Osteoblast (primary cell): ENCODE results near the gene TPRG1L. TPM values are rescaled to one million over a fixed set of nuclear protein-coding genes. Genes with fewer than 3 reads are reported as not detected.

ENCODE experiments used
- DNase-seq: peaks from one replicate; pipeline ENCODE4 v3.0.0; 2011; ENCODE audit warnings: low spot score, mixed read lengths; ENCODE audit not compliant: insufficient read length; ENCODE audit errors: missing footprints
- H2AFZ ChIP-seq: 2 replicates; pipeline ENCODE4 v1.6.0; 2011; ENCODE audit warnings: mild to moderate bottlenecking, low read length
- H3K27ac ChIP-seq: 2 replicates; pipeline ENCODE4 v1.5.1; 2011; ENCODE audit warnings: mild to moderate bottlenecking, low read depth, low read length, moderate library complexity
- H3K27me3 ChIP-seq: 2 replicates; pipeline ENCODE4 v1.6.0; 2012; ENCODE audit warnings: mild to moderate bottlenecking, control low read depth, inconsistent platforms, low read length, moderate library complexity; ENCODE audit not compliant: insufficient read depth
- H3K36me3 ChIP-seq: 2 replicates; pipeline ENCODE4 v1.5.1; 2011; ENCODE audit warnings: mild to moderate bottlenecking, low read length, control low read depth, moderate library complexity; ENCODE audit not compliant: insufficient read depth
- H3K4me1 ChIP-seq: 2 replicates; pipeline ENCODE4 v1.5.1; 2011; ENCODE audit warnings: mild to moderate bottlenecking, low read length, control low read depth, moderate library complexity; ENCODE audit not compliant: insufficient read depth
- H3K4me2 ChIP-seq: 2 replicates; pipeline ENCODE4 v1.6.0; 2011; ENCODE audit warnings: mild to moderate bottlenecking, low read length; ENCODE audit not compliant: insufficient read depth
- H3K4me3 ChIP-seq: fragments of 200-600 bp; sonication (generic); 3 replicates; pipeline ENCODE4 v1.5.1; 2012; ENCODE audit warnings: mild to moderate bottlenecking, low read length, inconsistent platforms; ENCODE audit not compliant: insufficient read depth
- H3K79me2 ChIP-seq: 2 replicates; pipeline ENCODE4 v1.6.0; 2012; ENCODE audit warnings: mild to moderate bottlenecking, low read length, control low read depth, inconsistent platforms; ENCODE audit not compliant: insufficient read depth
- H3K9me3 ChIP-seq: 2 replicates; pipeline ENCODE4 v1.5.1; 2011; ENCODE audit warnings: low read depth, low read length, control low read depth
- H4K20me1 ChIP-seq: 2 replicates; pipeline ENCODE4 v1.6.0; 2012; ENCODE audit warnings: mild to moderate bottlenecking, low read length, control low read depth; ENCODE audit not compliant: insufficient read depth
- total RNA-seq: library from RNA; depleted of rRNA; stranded (reverse); fragments of >200 nt; gene quantifications from 2 replicates; pipeline ENCODE4 v1.2.3, GENCODE V29; 2012
- TF ChIP-seq, protein P1 (sequence below): IDR thresholded peaks from 2 replicates; pipeline ENCODE4 v1.5.1; 2011; ENCODE audit warnings: mild to moderate bottlenecking, low read depth, low read length, moderate library complexity; ENCODE audit errors: extremely low read depth

TPRG1L gene
- total RNA-seq, 1 donor: 35.8 TPM

- Histone ChIP-seq H4K20me1 (peaks cover 9% of the 10 kb centered on the region), H3K36me3 (peaks cover 20% of the 10 kb centered on the region), H3K27me3 (no peaks in the 10 kb centered on the region), H3K4me1 (peaks cover 20% of the 10 kb centered on the region), H3K79me2 (peaks cover 32% of the 10 kb centered on the region), H3K4me3 (peak overlapping the region; percentile 100), H3K27ac (peak overlapping the region; percentile 69), H3K4me2 (peak overlapping the region; percentile 93), H3K9me3 (no peaks in the 10 kb centered on the region), H2AFZ (peak overlapping the region; percentile 94)
- TF ChIP-seq, protein P1, sequence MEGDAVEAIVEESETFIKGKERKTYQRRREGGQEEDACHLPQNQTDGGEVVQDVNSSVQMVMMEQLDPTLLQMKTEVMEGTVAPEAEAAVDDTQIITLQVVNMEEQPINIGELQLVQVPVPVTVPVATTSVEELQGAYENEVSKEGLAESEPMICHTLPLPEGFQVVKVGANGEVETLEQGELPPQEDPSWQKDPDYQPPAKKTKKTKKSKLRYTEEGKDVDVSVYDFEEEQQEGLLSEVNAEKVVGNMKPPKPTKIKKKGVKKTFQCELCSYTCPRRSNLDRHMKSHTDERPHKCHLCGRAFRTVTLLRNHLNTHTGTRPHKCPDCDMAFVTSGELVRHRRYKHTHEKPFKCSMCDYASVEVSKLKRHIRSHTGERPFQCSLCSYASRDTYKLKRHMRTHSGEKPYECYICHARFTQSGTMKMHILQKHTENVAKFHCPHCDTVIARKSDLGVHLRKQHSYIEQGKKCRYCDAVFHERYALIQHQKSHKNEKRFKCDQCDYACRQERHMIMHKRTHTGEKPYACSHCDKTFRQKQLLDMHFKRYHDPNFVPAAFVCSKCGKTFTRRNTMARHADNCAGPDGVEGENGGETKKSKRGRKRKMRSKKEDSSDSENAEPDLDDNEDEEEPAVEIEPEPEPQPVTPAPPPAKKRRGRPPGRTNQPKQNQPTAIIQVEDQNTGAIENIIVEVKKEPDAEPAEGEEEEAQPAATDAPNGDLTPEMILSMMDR: no peak
- DNase-seq: peak; percentile 81
These were observed 1.2 kb upstream of the TPRG1L start for GRCh38 chr1:3623441-3624199.

- TF ChIP-seq, protein P1: no peak
- peaks cover 9% of the 10 kb centered on the region for H4K20me1 ChIP-seq
- no peaks in the 10 kb centered on the region for H3K9me3 ChIP-seq
- H3K27ac ChIP-seq: peak overlapping the region; percentile 5
- peaks cover 18% of the 10 kb centered on the region for H3K4me1 ChIP-seq
- H3K79me2 ChIP-seq: peaks cover 32% of the 10 kb centered on the region
- H3K4me3 ChIP-seq: peak overlapping the region; percentile 100
- peak; percentile 95 for DNase-seq
- peak overlapping the region; percentile 65 for H2AFZ ChIP-seq
- peak overlapping the region; percentile 87 for H3K4me2 ChIP-seq
- H3K36me3 ChIP-seq: peaks cover 31% of the 10 kb centered on the region
- H3K27me3 ChIP-seq: no peaks in the 10 kb centered on the region
These were observed 514 bp downstream of the TPRG1L start for GRCh38 chr1:3625151-3625907.

GRCh38 chr1:3626025-3626424 is 1.2 kb downstream of the TPRG1L start:
- no peak overlapping the region for H2AFZ ChIP-seq
- peaks cover 9% of the 10 kb centered on the region for H4K20me1 ChIP-seq
- peak; percentile 68 for DNase-seq
- TF ChIP-seq, protein P1: no peak
- H3K36me3 ChIP-seq: peaks cover 31% of the 10 kb centered on the region
- no peaks in the 10 kb centered on the region for H3K27me3 ChIP-seq
- peaks cover 18% of the 10 kb centered on the region for H3K4me1 ChIP-seq
- H3K4me2 ChIP-seq: peak overlapping the region; percentile 87
- no peaks in the 10 kb centered on the region for H3K9me3 ChIP-seq
- peak overlapping the region; percentile 100 for H3K4me3 ChIP-seq
- H3K27ac ChIP-seq: peak overlapping the region; percentile 5
- peaks cover 32% of the 10 kb centered on the region for H3K79me2 ChIP-seq
